Caco-2 (cell line): ENCODE results near the gene RPS27L. TPM values are rescaled to one million over a fixed set of nuclear protein-coding genes. Genes with fewer than 3 reads are reported as not detected.

Experiments
- BruUV-seq: library from RNA; stranded (reverse); fragments of 400-500 nt; replicated peaks from 2 replicates; lab custom pipeline; 2021; lab: Mats Ljungman, UMichigan
- CTCF ChIA-PET: fragments of 300-600 bp; sonication (Branson Sonifier 250); formaldehyde crosslinking; loops from one replicate; lab custom pipeline; 2022; ENCODE audit warnings: antibody characterized with exemption; lab: Charles Lee
- POLR2A ChIA-PET: fragments of 300-600 bp; sonication (Branson Sonifier 250); formaldehyde crosslinking; loops from one replicate; lab custom pipeline; 2022; ENCODE audit warnings: antibody characterized with exemption; lab: Charles Lee
- DNase-seq, 2 experiments: peaks; one replicate each; pipeline versions ENCODE4 v3.0.0 to v3.0.0-alpha.2; 2020 to 2022
- H3K27me3 ChIP-seq: replicated peaks from 2 replicates; pipeline ENCODE4 v1.6.0; 2011; ENCODE audit warnings: low read length; ENCODE audit not compliant: control insufficient read depth, insufficient read depth
- H3K36me3 ChIP-seq: 2 replicates; pipeline ENCODE4 v1.5.1; 2011; ENCODE audit warnings: low read length; ENCODE audit not compliant: control insufficient read depth, insufficient read depth
- H3K4me1 ChIP-seq: fragments of 250-450 bp; sonication (Bioruptor Pico); 2 replicates; pipeline ENCODE4 v1.5.1; 2020; ENCODE audit warnings: mild to moderate bottlenecking
- H3K4me3 ChIP-seq: 2 replicates; pipeline ENCODE4 v1.5.1; 2011; ENCODE audit warnings: low read depth, mild to moderate bottlenecking, control low read depth, low read length
- H3K9me3 ChIP-seq: fragments of 250-450 bp; sonication (Bioruptor Pico); 2 replicates; pipeline ENCODE4 v1.5.1; 2020; ENCODE audit warnings: mild to moderate bottlenecking, moderate library complexity
- H3K27ac Mint-ChIP-seq: one replicate; pipeline ENCODE4 v1.8.0; 2022; ENCODE audit warnings: mixed read lengths; ENCODE audit not compliant: unreplicated experiment
- H3K27me3 Mint-ChIP-seq: one replicate; pipeline ENCODE4 v1.8.0; 2022; ENCODE audit warnings: mixed read lengths; ENCODE audit not compliant: insufficient read depth, unreplicated experiment
- H3K36me3 Mint-ChIP-seq: one replicate; pipeline ENCODE4 v1.8.0; 2022; ENCODE audit warnings: mild to moderate bottlenecking, mixed read lengths; ENCODE audit not compliant: insufficient read depth, unreplicated experiment
- H3K4me1 Mint-ChIP-seq: one replicate; pipeline ENCODE4 v1.8.0; 2022; ENCODE audit warnings: low read depth, mixed read lengths; ENCODE audit not compliant: unreplicated experiment
- H3K4me3 Mint-ChIP-seq: one replicate; pipeline ENCODE4 v1.8.0; 2022; ENCODE audit warnings: mild to moderate bottlenecking, moderate library complexity, mixed read lengths; ENCODE audit not compliant: unreplicated experiment
- H3K9me3 Mint-ChIP-seq: one replicate; pipeline ENCODE4 v1.8.0; 2022; ENCODE audit warnings: mixed read lengths; ENCODE audit not compliant: unreplicated experiment
- CTCF ChIP-seq, 2 experiments: fragments of 200-600 bp in 1 of 2; IDR thresholded peaks; 1 replicate in 1 of 2; 2 replicates in 1 of 2; pipeline versions ENCODE4 v1.5.1 to v1.8.0; 2011 to 2022; ENCODE audit warnings: antibody characterized with exemption in 1 of 2, control low read depth in 1 of 2, inconsistent platforms in 1 of 2, low read depth in 1 of 2, low read length in 1 of 2, mild to moderate bottlenecking in 1 of 2, moderate library complexity in 1 of 2; ENCODE audit not compliant: insufficient read depth in 1 of 2, severe bottlenecking in 1 of 2, unreplicated experiment in 1 of 2
- intact Hi-C: fragments of 100-400 bp; cut with micrococcal nuclease; formaldehyde crosslinking; loops from one replicate; pipeline ENCODE4 v1.10.0; 2022; ENCODE audit not compliant: unreplicated experiment
- total RNA-seq: library from RNA; stranded (reverse); gene quantifications from 2 replicates; pipeline ENCODE4 v1.2.3, GENCODE V29; 2022

The RPS27L gene
- total RNA-seq, 1 experiment from 2014 or later: 73.0 TPM

- no TSS peak for BruUV-seq
- Mint-ChIP-seq H3K9me3 (peaks cover 13% of the 10 kb centered on the region), H3K27me3 (no peaks in the 10 kb centered on the region), H3K36me3 (no peaks in the 10 kb centered on the region), H3K27ac (no peak overlapping the region), H3K4me1 (no peaks in the 10 kb centered on the region), H3K4me3 (peak overlapping the region; percentile 79)
- H3K9me3 ChIP-seq: peaks cover 10% of the 10 kb centered on the region
- TF ChIP-seq CTCF (IDR thresholded peaks at IDR 0.05; ENCODE audit: insufficient read depth in 1 of 2, low read depth in 1 of 2, low read length in 1 of 2, severe bottlenecking in 1 of 2, unreplicated experiment in 1 of 2): peak; percentile 34 to 39
- intact Hi-C loops: loop anchor here (5.0 kb wide), 1 partner anchor 35 kb away; the partner anchor contains the start of gene RPS27L
- ChIA-PET POLR2A (no interaction called here), CTCF (no interaction called here)
- H3K27me3 ChIP-seq: no peaks in the 10 kb centered on the region
- H3K4me3 ChIP-seq: peak overlapping the region; percentile 95
- DNase-seq: peak; percentile 66 to 75
- peaks cover 9% of the 10 kb centered on the region; the same call in 1 of the 2 replicates for H3K4me1 ChIP-seq
- H3K36me3 ChIP-seq: no peaks in the 10 kb centered on the region
These were observed 35.0 kb downstream of the RPS27L start for GRCh38 chr15:63122002-63122875.

- H3K9me3 Mint-ChIP-seq: peaks cover 13% of the 10 kb centered on the region
- TF ChIP-seq CTCF (IDR thresholded peaks at IDR 0.05; ENCODE audit: insufficient read depth in 1 of 2, low read depth in 1 of 2, low read length in 1 of 2, severe bottlenecking in 1 of 2, unreplicated experiment in 1 of 2): no peak
- no peaks in the 10 kb centered on the region for H3K36me3 ChIP-seq
- peak within 1 kb of the TSS; percentile 79 for H3K4me3 Mint-ChIP-seq
- peak within 1 kb of the TSS; percentile 69 for H3K27ac Mint-ChIP-seq
- peaks cover 10% of the 10 kb centered on the region for H3K9me3 ChIP-seq
- H3K27me3 ChIP-seq: no peaks in the 10 kb centered on the region
- no peaks in the 10 kb centered on the region for H3K36me3 Mint-ChIP-seq
- no peaks in the 10 kb centered on the region for H3K4me1 Mint-ChIP-seq
- intact Hi-C loops: loop anchor here (5.0 kb wide), 1 partner anchor 36 kb away; the partner anchor contains the start of gene RPS27L
- DNase-seq: peak; percentile 86 to 87
- H3K27me3 Mint-ChIP-seq: no peaks in the 10 kb centered on the region
- H3K4me1 ChIP-seq: peaks cover 9% of the 10 kb centered on the region; the same call in 1 of the 2 replicates
- ChIA-PET CTCF (interaction anchor here (0.7 kb wide), 1 partner anchor 68 kb away, joined by 4 read pairs; no protein-coding TSS in a partner anchor), POLR2A (no interaction called here)
- no TSS peak for BruUV-seq
- peak within 1 kb of the TSS; percentile 95 for H3K4me3 ChIP-seq
These were observed 35.8 kb downstream of the RPS27L start, which contains the start of gene LACTB for GRCh38 chr15:63121382-63122001. LACTB (plus strand) TSS chr15:63121861; CDS start chr15:63121872, 11 bp downstream.

- no peak for DNase-seq
- H3K4me3 ChIP-seq: no peak overlapping the region
- H3K27me3 ChIP-seq: no peaks in the 10 kb centered on the region
- peaks cover 9% of the 10 kb centered on the region; the same call in 1 of the 2 replicates for H3K4me1 ChIP-seq
- Mint-ChIP-seq H3K27ac (no peak overlapping the region), H3K36me3 (no peaks in the 10 kb centered on the region), H3K4me3 (no peak overlapping the region), H3K27me3 (no peaks in the 10 kb centered on the region), H3K4me1 (no peaks in the 10 kb centered on the region), H3K9me3 (peaks cover 13% of the 10 kb centered on the region)
- ChIA-PET POLR2A (no interaction called here), CTCF (no interaction called here)
- H3K9me3 ChIP-seq: peaks cover 10% of the 10 kb centered on the region
- BruUV-seq: no TSS peak
- no peaks in the 10 kb centered on the region for H3K36me3 ChIP-seq
- intact Hi-C loops: no loop called here
- TF ChIP-seq CTCF (IDR thresholded peaks at IDR 0.05; ENCODE audit: insufficient read depth in 1 of 2, low read depth in 1 of 2, low read length in 1 of 2, severe bottlenecking in 1 of 2, unreplicated experiment in 1 of 2): no peak
These were observed 38.4 kb downstream of the RPS27L start for GRCh38 chr15:63118854-63119253.
